HK-2 (cell line): ENCODE results near the gene ARHGAP42.

Experiments
- DNase-seq: peaks from one replicate; pipeline ENCODE4 v3.0.0-alpha.2; 2018; ENCODE audit not compliant: unreplicated experiment

Gene ARHGAP42

DNA sequence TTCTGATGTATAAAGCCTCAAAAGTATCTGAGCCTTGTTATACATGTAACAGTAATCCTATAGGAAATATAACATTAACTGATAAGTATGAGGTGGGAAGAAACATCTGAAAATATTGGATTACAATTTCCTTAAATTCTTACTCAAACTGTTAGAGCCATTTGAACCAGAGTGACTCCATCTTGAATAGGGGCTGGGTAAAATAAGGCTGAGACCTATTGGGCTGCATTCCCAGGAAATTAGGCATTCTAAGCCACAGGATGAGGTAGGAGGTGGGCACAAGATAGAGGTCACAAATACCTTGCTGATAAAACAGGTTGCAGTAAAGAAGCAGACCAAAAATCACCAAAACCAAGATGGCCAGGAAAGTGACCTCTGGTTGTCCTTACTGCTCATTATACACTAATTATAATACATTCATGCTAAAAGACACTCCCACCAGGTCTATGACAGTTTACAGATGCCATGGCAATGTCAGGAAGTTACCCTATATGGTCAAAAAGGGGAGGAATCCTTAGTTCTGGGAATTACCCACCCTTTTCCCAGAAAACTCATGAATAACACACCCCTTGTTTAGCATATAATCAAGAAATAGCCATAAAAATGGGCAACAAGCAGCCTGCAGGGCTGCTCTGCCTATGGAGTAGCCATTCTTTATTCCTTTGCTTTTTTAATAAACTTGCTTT, 327.7 kb downstream of the ARHGAP42 start:
- DNase-seq = no peak

DNA sequence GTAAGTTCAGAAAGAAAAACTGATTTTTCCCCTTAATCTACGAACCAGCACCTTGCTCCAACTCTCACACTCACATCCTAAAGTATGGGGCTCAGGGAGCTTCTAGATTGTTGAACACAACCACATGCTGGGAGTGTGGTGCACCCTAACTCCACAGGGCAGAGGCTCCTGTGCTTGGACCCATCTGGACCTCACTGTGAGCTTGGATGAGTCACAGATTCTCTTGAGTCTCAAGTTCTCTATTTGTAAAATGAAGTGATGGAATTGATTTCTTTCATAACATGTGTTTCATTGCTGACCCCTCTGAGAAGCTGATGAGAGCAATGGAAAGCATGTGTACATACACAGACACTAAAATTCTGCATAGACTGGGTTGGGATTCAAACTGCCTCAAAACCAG, 332.8 kb downstream of the ARHGAP42 start:
- DNase-seq = no peak

GRCh38 chr11:101022256-101022655, 335.2 kb downstream of the ARHGAP42 start:
- DNase-seq = no peak

DNA sequence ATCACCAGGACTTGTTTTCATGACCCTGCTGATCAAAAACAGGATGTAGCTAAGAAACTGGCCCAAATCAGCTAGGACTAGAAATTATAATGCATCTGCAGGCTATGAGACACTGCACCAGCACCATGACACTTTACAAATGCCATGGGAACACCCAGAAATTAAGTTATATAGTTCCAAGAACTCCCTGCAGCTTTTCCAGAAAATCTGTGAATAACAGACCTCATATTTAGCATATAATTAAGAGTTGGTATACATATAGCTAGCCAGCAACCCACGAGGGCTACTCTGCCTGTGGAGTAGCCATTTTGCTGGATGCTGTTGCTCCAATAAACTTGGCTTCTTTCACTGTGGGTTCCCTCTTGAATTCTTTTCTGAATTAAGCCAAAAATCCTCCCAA, 341.6 kb downstream of the ARHGAP42 start:
- no peak for DNase-seq

DNA sequence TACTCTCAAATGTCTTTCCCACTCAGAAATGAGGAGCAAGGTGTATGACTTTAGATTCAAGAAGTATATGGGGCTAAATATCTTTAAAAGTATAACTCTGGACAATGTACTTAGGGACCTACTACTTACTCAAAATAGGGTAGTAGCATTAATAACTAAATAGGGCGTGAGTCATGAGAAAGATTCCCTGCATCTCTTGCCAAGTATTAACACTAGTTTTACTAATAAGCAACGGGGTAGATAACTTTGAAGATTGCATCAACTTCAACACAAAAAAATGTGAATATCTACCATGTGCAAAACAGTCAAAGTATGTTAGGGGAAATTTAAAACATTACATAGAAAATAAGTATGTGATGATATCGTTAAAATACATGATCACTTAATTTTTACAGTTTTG, 342.9 kb downstream of the ARHGAP42 start:
- no peak for DNase-seq

DNA sequence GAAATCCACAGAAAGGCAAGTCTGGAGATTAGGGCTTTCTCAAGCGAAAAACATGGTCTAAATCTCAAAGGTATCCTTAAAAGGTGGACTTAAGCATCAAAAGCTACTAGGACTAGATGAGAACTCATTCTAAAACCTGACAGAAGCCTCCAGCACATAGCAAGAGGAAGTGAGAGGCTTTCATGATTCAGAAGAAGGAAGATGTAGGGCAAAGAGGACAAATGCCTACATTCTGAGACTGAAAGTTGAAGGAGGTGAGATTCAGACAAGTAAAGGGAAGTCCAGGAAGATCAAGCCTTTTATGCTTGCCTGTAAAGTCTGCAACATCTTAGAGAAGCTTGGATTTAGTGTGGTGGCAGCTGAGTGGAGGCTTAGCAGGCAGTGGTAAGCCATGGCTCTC, 343.6 kb downstream of the ARHGAP42 start:
- DNase-seq = no peak

GRCh38 chr11:101031713-101032112, 344.6 kb downstream of the ARHGAP42 start:
- no peak for DNase-seq

- no peak for DNase-seq
These were observed 345.9 kb downstream of the ARHGAP42 start for GRCh38 chr11:101032991-101033390.

- no peak for DNase-seq
These were observed 347.0 kb downstream of the ARHGAP42 start for GRCh38 chr11:101034076-101034475.

DNA sequence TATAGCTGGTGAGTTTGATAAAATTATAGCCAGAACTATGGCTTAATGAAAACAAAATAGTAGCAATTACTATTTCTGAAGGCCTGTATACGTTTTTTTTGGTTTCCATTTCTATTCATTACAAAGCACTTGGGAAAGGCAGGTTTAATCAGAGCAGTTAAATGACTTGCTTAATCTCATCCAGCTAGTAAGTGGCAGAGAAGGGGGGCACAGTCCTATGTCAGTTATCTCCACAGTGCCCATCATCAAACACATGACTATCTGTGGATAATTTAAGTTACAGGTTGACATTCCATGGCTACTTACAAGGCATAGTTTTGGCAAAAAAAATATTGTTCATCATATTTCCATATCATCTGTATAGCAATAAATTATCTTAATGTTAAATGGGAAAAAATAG, 348.8 kb downstream of the ARHGAP42 start:
- DNase-seq = no peak
